ENCODE results near the gene TNS2.
"Not testable (repeated sequence)": the region's sequence is repeated elsewhere in the genome, so short reads cannot be mapped to it uniquely, and the experiment has no call there.

Gene TNS2

GRCh38 chr12:53107122-53107521, 57.3 kb downstream of the TNS2 start:
- FAIRE-seq = no peak

DNA sequence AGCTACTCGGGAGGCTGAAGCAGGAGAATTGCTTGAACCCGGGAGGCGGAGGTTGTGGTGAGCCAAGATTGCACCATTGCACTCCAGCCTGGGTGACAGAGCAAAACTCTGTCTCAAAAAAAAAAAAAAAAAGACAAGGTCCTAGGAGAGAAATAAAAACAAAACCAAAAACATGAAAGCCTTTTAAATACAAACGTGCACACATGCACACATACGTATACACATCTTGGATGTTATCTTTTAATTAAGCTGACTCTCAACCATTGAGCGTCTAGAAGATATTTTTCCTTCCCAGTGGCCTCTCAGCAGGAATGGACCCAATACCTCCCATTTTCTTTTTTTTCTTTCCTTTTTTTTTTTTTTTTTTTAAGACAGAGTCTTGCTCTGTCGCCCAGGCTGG, 62.6 kb downstream of the TNS2 start:
- DNase-seq (ENCODE audit: low spot score); FAIRE-seq: not testable (repeated sequence)

More at GRCh38 chr12:53107122-53107521, 57.3 kb downstream of the TNS2 start:
- no peak for DNase-seq (ENCODE audit: low spot score)

- no peak for FAIRE-seq
Measured at GRCh38 chr12:53113136-53113705, 63.4 kb downstream of the TNS2 start.

GRCh38 chr12:53113951-53114350, 64.1 kb downstream of the TNS2 start:
- FAIRE-seq (no peak), DNase-seq (ENCODE audit: low spot score) (no peak)

More at GRCh38 chr12:53113136-53113705, 63.4 kb downstream of the TNS2 start:
- DNase-seq (ENCODE audit: low spot score) = no peak

Data from urothelium cell line (cell line).